Esophagus squamous epithelium (tissue), 4 donors: ENCODE measurements around the gene RGPD6.
"Not testable (repeated sequence)": the region's sequence is repeated elsewhere in the genome, so short reads cannot be mapped to it uniquely, and the experiment has no call there.

Experiments
- CTCF ChIP-seq, 6 experiments: fragments of 450-650 bp in 4 of 6; fragments of 200-600 bp in 2 of 6; sonication (generic) in 2 of 6; IDR thresholded peaks; one replicate each; pipeline ENCODE4 v1.5.1; 2016 to 2019; ENCODE audit warnings: antibody characterized with exemption in 6 of 6, mild to moderate bottlenecking in 4 of 6, moderate library complexity in 4 of 6
- POLR2A ChIP-seq, 4 donors: fragments of 450-650 bp; IDR thresholded peaks; one replicate each; pipeline ENCODE4 v1.6.1; 2017; ENCODE audit warnings: antibody characterized with exemption in 4 of 4, mild to moderate bottlenecking in 4 of 4, moderate library complexity in 3 of 4

GRCh38 chr2:110603917-110604591 lies 27.0 kb upstream of the RGPD6 start:
- not testable (repeated sequence) for TF ChIP-seq CTCF, POLR2A (IDR thresholded peaks at IDR 0.05)
